Amniotic epithelial cell (primary cell): ENCODE results near the gene PTPMT1.
"Not testable (repeated sequence)": the region's sequence is repeated elsewhere in the genome, so short reads cannot be mapped to it uniquely, and the experiment has no call there.

Experiments used
- DNase-seq: peaks from one replicate; pipeline ENCODE4 v3.0.0-alpha.2; 2010; ENCODE audit warnings: low read depth

Gene PTPMT1

DNA sequence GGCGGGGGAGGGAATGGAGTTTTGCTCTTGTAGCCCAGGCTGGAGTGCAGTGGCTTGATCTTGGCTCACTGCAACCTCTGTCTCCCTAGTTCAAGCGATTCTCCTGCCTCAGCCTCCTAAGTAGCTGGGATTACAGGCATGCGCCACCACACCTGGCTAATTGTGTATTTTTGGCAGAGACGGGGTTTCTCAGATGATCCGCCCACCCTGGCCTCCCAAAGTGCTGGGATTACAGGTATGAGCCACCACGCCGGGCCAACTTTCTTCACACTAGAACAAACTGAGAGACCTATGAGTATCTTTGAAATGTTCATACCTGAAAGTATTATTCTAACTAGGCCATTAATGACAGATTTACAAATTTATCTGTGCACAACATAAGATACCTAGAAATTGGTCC is 19.1 kb upstream of the PTPMT1 start:
- not testable (repeated sequence) for DNase-seq

- peak; percentile 28 for DNase-seq
Observed at GRCh38 chr11:47550288-47551047, 14.9 kb upstream of the PTPMT1 start.

DNA sequence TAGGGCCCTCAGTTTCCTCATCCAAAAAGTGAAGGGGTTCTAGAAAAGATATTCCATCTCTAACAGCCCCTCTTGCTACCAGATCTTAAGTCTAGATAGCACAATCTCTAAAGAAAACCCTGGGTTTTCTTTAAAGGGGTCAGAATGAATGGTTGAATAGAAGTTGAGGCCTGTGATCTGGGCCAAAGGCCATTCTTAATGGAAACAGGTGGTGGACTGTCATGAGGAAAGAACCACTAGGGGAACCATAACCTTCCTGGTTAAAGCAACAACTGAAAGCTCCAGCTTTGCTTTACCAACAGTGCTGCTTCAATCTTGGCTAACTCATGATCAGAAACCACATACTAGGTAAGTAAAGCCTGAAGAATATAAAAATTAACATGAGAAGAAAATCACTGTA is 14.3 kb upstream of the PTPMT1 start:
- peak; percentile 36 for DNase-seq

DNA sequence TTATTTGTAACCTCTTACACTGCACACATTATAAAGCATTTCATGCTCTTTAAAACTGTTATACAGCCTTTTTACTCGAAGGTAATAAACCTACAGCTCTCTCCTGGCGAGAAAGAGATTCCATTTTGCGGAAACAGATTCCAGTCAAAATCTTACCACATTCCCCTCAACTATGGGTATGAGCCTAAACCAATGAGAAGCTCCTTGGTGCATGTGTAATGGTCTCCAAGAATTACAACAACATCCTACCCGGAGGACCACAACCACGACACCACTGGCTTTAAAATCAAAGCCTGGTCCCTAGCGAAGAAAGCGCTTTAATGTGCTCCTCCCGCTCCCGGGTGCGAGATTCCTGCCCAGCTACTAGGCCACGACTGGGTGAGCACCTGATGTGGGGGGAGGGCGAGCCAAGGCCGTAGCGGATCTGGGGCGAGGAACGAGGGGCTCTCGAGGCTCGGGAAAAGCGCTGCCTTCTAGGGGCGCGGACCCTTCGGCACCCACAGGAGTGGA is 13.3 kb upstream of the PTPMT1 start:
- DNase-seq = peak; percentile 65

DNA sequence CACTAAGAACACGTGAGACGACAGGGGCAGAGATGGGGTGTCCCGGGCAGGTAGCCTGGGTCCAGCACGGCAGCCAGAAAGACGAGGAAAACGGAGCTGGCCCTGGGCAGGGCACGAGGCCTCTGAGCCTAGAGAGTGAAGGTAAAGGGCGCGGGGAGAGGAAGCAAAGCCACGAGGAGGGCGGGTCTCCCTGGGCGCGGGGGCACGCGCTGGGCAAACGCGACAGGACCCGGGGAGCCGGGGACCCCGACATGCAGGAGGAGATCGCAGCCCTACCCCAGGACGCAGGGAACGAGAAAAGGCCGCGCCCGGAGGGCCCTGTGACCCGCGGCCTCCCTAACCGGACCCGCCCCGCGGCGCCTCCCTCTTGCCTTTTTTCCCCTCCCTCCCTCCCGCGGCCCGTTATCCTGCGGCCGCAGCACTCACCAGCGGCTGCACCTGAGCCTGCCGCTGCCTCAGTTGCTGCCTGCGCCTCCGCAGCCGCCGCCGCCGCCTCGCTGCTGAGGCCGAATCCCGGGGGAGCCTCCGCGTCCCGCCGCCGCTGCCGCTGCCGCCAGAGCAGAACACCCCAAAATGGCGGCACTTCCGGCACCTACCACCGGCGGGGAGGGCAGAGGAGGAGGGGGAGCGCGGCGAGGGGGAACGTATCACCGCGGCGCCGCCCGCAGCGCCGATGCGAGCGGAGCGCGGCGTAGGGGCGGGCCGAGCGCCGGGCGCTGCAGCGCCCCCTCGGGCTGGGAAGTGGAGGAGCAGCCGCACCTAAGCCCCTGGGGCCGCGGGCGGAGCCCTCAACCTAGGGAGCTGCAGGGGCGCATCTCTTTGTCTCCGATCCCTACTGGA is 12.6 kb upstream of the PTPMT1 start, which contains the start of gene CELF1:
Gene CELF1, minus strand, starts transcription at position 567 of the 840 bp plus-strand sequence. CDS start 53,609 bp downstream, outside the sequence.
- DNase-seq = peak; percentile 80

- DNase-seq = peak; percentile 37
Observed at GRCh38 chr11:47553406-47553743, 12.0 kb upstream of the PTPMT1 start.

- DNase-seq = not testable (repeated sequence)
Observed at GRCh38 chr11:47557004-47557403, 8.4 kb upstream of the PTPMT1 start.

DNA sequence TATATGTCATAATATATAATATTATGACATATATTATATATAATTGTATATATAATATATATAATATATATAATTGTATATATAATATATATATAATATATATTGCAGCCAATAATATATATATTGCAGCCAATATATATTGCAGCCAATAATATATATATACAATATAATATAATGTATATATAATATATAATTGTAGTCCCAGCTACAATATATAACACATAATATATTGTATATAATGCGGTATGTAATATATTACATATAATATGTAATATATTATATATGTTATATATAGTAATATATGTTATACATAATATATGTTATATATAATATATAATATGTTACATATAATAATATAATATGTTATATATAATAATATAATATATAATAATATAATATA is 6.7 kb upstream of the PTPMT1 start:
- DNase-seq = no peak

- DNase-seq = no peak
Observed at GRCh38 chr11:47560426-47560825, 5.0 kb upstream of the PTPMT1 start.

DNA sequence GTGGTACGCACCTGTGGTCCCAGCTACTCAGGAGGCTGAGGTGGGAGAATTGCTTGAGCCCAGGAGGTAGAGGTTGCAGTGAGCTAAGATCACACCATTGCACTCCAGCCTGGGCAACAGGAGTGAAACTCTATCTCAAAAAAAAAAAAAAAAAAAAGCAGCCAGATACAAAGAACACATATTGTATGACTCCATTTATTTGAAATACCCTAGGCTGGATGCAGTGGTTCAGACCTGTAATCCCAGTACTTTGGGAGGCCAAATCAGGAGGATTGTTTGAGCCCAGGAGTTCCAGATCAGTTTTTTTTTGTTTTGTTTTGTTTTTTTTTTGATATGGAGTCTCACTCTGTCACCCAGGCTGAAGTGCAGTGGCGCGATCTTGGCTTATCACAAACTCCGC is 3.0 kb upstream of the PTPMT1 start:
- DNase-seq = not testable (repeated sequence)

DNA sequence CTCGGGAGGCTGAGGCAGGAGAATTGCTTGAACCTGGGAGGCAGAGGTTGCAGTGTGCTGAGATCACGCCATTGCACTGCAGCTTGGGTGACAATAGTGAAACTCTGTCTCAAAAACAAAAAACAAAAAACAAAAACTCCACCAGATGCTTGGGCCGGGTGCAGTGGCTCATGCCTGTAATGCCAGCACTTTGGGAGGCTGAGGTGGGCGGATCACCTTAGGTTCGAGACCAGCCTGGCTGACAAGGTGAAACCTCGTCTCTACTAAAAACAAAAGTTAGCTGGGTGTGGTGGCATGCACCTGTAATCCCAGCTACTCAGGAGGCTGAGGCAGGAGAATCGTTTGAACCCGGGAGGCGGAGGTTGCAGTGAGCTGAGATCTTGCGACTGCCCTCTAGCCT is 1.0 kb upstream of the PTPMT1 start:
- not testable (repeated sequence) for DNase-seq

DNA sequence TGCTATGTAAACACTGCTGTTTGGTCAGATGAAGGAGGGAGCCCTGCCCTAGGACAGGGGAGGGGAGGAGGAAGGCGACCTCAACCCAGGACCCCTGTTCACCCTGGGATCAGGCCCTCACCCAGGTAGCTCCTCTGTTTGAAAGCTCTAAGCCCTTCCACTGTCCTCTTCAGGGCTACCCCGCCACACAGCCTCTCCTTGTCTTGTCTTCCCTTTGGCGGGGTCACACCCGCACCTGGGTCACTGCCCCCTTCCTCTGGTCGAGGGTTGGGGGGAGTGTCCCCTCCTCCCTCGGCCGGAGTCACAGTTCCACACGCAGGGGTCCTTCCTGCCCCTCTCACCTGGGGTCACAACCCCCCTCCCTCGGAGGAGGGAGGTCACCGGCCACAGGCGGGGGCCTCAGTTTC is 463 bp upstream of the PTPMT1 start:
- DNase-seq = no peak

- DNase-seq = no peak
Observed at GRCh38 chr11:47566149-47566698, 825 bp downstream of the PTPMT1 start.

DNA sequence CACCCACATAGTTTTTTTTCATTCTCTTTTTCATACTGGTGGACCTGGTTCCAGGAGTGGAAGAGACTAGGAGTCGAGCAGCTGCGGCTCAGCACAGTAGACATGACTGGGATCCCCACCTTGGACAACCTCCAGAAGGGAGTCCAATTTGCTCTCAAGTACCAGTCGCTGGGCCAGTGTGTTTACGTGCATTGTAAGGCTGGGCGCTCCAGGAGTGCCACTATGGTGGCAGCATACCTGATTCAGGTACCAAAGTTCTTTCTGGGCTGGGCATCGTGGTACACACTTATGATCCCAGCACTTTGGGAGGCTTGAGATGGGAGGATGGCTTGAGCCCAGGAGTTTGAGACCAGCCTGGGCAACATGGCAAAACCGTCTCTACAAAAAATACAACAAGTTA is 4.2 kb downstream of the PTPMT1 start:
- DNase-seq = no peak

GRCh38 chr11:47570651-47571356 is 5.4 kb downstream of the PTPMT1 start:
- DNase-seq = no peak

DNA sequence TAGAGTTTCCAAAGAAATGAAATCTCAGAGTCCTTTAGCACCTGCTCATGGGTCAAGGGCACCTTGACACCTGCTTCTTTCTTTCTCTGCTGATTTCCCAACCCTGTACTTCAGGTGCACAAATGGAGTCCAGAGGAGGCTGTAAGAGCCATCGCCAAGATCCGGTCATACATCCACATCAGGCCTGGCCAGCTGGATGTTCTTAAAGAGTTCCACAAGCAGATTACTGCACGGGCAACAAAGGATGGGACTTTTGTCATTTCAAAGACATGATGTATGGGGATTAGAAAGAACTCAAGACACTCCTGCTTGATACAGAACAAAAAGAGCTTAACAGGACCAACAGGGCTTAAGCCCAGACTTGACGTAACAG is 5.9 kb downstream of the PTPMT1 start:
- no peak for DNase-seq

- no peak for DNase-seq
Observed at GRCh38 chr11:47571895-47572294, 6.5 kb downstream of the PTPMT1 start.

GRCh38 chr11:47572715-47573255 is 7.4 kb downstream of the PTPMT1 start:
- DNase-seq = no peak

DNA sequence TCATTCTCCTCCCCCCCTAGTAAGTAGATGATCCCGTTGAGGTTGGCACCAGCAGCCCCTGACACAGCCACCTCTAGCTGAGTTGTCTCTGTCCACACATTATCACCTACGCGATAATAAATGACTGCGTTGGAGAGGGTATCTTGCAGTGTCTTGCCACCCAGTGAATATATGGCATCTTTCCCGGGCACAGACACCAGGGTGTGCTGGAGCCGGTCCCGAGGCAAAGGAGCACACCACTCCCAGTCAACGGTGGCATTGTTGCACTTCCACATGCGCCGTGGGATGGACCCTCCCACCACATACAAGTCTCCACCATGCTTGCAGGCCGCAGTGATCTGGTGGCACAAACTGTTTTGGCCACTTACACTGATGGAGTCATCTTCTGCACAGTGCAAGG is 7.9 kb downstream of the PTPMT1 start:
- DNase-seq = no peak

GRCh38 chr11:47577460-47578041 is 12.2 kb downstream of the PTPMT1 start:
- DNase-seq = no peak
